Measurements from ENCODE around the gene GATC.

Gene GATC

GRCh38 chr12:120445911-120446843 is at the start of gene GATC, which contains the start of gene TRIAP1:
TSS of gene GATC (plus strand) at chr12:120446444. CDS start at chr12:120446481, 37 bp downstream.
TSS of gene TRIAP1 (minus strand) at chr12:120446384. CDS start at chr12:120446372, 12 bp downstream.
- peak; percentile 85 for DNase-seq (ENCODE audit: low read depth)

- no peak for DNase-seq (ENCODE audit: low read depth)
Measured at GRCh38 chr12:120397824-120398540, 48.3 kb upstream of the GATC start.

- DNase-seq (ENCODE audit: low read depth), result no peak
Measured at GRCh38 chr12:120399531-120399930, 46.7 kb upstream of the GATC start.

- DNase-seq (ENCODE audit: low read depth), result no peak
Measured at GRCh38 chr12:120402217-120402616, 44.0 kb upstream of the GATC start.

- DNase-seq (ENCODE audit: low read depth), result no peak
Measured at GRCh38 chr12:120403869-120404268, 42.4 kb upstream of the GATC start.

GRCh38 chr12:120404271-120404670 is 42.0 kb upstream of the GATC start:
- no peak for DNase-seq (ENCODE audit: low read depth)

- no peak for DNase-seq (ENCODE audit: low read depth)
Measured at GRCh38 chr12:120406069-120406468, 40.2 kb upstream of the GATC start.

GRCh38 chr12:120406553-120406952 is 39.7 kb upstream of the GATC start:
- no peak for DNase-seq (ENCODE audit: low read depth)

- no peak for DNase-seq (ENCODE audit: low read depth)
Measured at GRCh38 chr12:120408771-120409170, 37.5 kb upstream of the GATC start.

GRCh38 chr12:120412421-120412820 is 33.8 kb upstream of the GATC start:
- no peak for DNase-seq (ENCODE audit: low read depth)

- DNase-seq (ENCODE audit: low read depth), result no peak
Measured at GRCh38 chr12:120413901-120414695, 32.1 kb upstream of the GATC start.

GRCh38 chr12:120416490-120417216 is 29.6 kb upstream of the GATC start:
- DNase-seq (ENCODE audit: low read depth), result no peak

GRCh38 chr12:120417917-120418580 is 28.2 kb upstream of the GATC start:
- no peak for DNase-seq (ENCODE audit: low read depth)

- no peak for DNase-seq (ENCODE audit: low read depth)
Measured at GRCh38 chr12:120421701-120422100, 24.5 kb upstream of the GATC start.

GRCh38 chr12:120422892-120423456 is 23.3 kb upstream of the GATC start:
- no peak for DNase-seq (ENCODE audit: low read depth)

- no peak for DNase-seq (ENCODE audit: low read depth)
Measured at GRCh38 chr12:120425797-120426196, 20.4 kb upstream of the GATC start.

- no peak for DNase-seq (ENCODE audit: low read depth)
Measured at GRCh38 chr12:120428597-120429229, 17.5 kb upstream of the GATC start.

GRCh38 chr12:120429368-120429767 is 16.9 kb upstream of the GATC start:
- DNase-seq (ENCODE audit: low read depth), result no peak

- DNase-seq (ENCODE audit: low read depth), result no peak
Measured at GRCh38 chr12:120432772-120433525, 13.3 kb upstream of the GATC start.
